ENCODE results near the gene PIGK. TPM values are rescaled to one million over a fixed set of nuclear protein-coding genes. Genes with fewer than 3 reads are reported as not detected.
"Not testable (repeated sequence)": the region's sequence is repeated elsewhere in the genome, so short reads cannot be mapped to it uniquely, and the experiment has no call there.

Gene PIGK
- total RNA-seq, 2 donors from 2014 or later = 15.9 to 30.1 TPM

GRCh38 chr1:77193951-77194350 lies 25.3 kb downstream of the PIGK start:
- no peaks in the 10 kb centered on the region for H3K36me3 ChIP-seq
- H3K4me3 ChIP-seq = no peak overlapping the region
- no peak for TF ChIP-seq CTCF (IDR thresholded peaks at IDR 0.05)
- no peaks in the 10 kb centered on the region for H3K27me3 ChIP-seq
- no peak overlapping the region for H3K27ac ChIP-seq
- no peak for DNase-seq (ENCODE audit: low spot score)
- no peaks in the 10 kb centered on the region for H3K9me3 ChIP-seq
- no peaks in the 10 kb centered on the region for H3K4me1 ChIP-seq

GRCh38 chr1:77188770-77189169 lies 30.5 kb downstream of the PIGK start:
- Histone ChIP-seq H3K36me3 (no peaks in the 10 kb centered on the region), H3K4me1 (no peaks in the 10 kb centered on the region), H3K9me3 (no peaks in the 10 kb centered on the region), H3K4me3 (no peak overlapping the region), H3K27me3 (no peaks in the 10 kb centered on the region), H3K27ac (no peak overlapping the region)
- no peak for DNase-seq (ENCODE audit: low spot score)
- no peak for TF ChIP-seq CTCF (IDR thresholded peaks at IDR 0.05)

- not testable (repeated sequence) for H3K9me3 ChIP-seq; H3K4me3 ChIP-seq; H3K36me3 ChIP-seq; H3K27ac ChIP-seq; H3K27me3 ChIP-seq; H3K4me1 ChIP-seq; DNase-seq (ENCODE audit: low spot score)
Observed at GRCh38 chr1:77186907-77187306, 32.3 kb downstream of the PIGK start.

- Histone ChIP-seq H3K36me3 (no peaks in the 10 kb centered on the region), H3K27me3 (no peaks in the 10 kb centered on the region), H3K4me3 (no peak overlapping the region), H3K9me3 (peaks cover 0 to 1% of the 10 kb centered on the region in 2 donors), H3K4me1 (no peaks in the 10 kb centered on the region), H3K27ac (no peak overlapping the region)
- no peak for DNase-seq (ENCODE audit: low spot score)
- TF ChIP-seq CTCF (IDR thresholded peaks at IDR 0.05) = no peak
Observed at GRCh38 chr1:77182083-77182482, 37.1 kb downstream of the PIGK start.

GRCh38 chr1:77179632-77180031 lies 39.6 kb downstream of the PIGK start:
- Histone ChIP-seq H3K27ac (no peak overlapping the region), H3K4me3 (no peak overlapping the region), H3K9me3 (peaks cover 0 to 10% of the 10 kb centered on the region in 2 donors), H3K27me3 (no peaks in the 10 kb centered on the region), H3K4me1 (no peaks in the 10 kb centered on the region), H3K36me3 (no peaks in the 10 kb centered on the region)
- no peak for DNase-seq (ENCODE audit: low spot score)
- no peak for TF ChIP-seq CTCF (IDR thresholded peaks at IDR 0.05)

- H3K4me3 ChIP-seq = no peak overlapping the region
- no peaks in the 10 kb centered on the region for H3K27me3 ChIP-seq
- H3K9me3 ChIP-seq = peaks cover 0 to 10% of the 10 kb centered on the region in 2 donors
- no peaks in the 10 kb centered on the region for H3K4me1 ChIP-seq
- H3K27ac ChIP-seq = no peak overlapping the region
- no peaks in the 10 kb centered on the region for H3K36me3 ChIP-seq
- DNase-seq (ENCODE audit: low spot score) = no peak
- TF ChIP-seq CTCF (IDR thresholded peaks at IDR 0.05) = no peak
Observed at GRCh38 chr1:77175230-77175844, 43.9 kb downstream of the PIGK start.
